GM18519 (cell line): ENCODE results near the gene MC2R.

Experiments used
- ATAC-seq: cut with Tn5 transposase; IDR thresholded peaks from one replicate; pipeline ENCODE4 v1.9.1; 2021; ENCODE audit warnings: mild to moderate bottlenecking, moderate library complexity; ENCODE audit not compliant: unreplicated experiment, low FRiP score

MC2R gene

GRCh38 chr18:13915391-13915790, at the start of gene MC2R:
TSS of gene MC2R (minus strand) at chr18:13915536. CDS start at chr18:13885518, 30,018 bp downstream.
- ATAC-seq = no peak

GRCh38 chr18:13945811-13946210, 30.5 kb upstream of the MC2R start:
- no peak for ATAC-seq

DNA sequence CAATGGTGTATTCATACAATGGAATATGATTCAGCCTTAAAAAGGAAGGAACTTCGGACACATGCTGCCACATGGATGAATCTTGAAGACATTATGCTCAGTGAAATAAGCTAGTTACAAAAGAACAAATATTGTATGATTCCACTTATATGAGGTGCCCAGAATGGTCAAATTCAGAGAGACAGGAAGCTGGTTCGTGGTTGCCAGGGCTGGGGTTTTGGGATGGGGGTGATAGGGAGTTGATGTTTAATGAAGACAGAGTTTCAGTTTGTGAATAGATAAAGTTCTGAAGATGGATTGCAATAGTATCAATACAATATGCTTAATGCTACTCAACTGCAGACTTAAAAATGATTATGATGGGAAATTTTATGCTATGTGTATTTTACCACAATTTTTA, 28.0 kb upstream of the MC2R start:
- ATAC-seq = no peak

DNA sequence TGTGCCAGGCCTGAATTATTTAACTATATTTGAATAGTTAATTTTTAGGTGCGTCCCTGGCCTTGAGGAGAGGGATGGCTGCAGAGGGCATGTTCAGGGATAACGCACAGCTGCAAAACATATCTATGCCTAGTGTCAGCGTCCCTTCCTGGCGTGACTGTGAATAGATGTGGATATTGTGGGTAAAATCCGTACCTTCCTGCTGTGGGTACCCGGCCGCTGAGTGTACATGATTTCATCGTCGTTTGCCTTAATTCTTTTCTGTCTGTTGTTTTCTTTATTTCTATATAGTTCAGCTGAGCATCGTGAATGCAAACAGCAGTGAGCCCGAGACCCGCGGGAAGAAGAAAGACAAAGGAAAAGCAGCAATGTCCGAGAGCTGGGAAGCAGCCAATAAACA, 25.0 kb upstream of the MC2R start:
- ATAC-seq = no peak

DNA sequence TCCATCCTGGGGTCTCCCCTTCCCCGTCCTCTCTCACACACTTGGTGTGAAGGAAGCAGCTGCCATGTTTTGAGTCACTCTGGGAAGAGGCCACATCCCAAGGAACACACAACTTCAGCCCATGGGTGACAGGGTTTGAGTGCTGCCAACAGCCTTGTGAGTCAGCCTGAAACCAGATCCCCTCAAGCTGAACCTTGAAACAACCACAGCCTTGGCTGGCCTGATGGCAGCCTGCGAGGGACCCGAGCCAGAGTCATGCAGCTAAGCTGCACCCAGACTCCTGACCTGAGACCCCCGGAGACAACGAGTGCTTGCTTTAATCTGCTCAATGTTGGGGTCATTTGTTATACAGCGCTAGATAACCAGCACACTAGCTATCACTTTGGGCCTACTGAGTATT, 19.3 kb upstream of the MC2R start:
- ATAC-seq = no peak

DNA sequence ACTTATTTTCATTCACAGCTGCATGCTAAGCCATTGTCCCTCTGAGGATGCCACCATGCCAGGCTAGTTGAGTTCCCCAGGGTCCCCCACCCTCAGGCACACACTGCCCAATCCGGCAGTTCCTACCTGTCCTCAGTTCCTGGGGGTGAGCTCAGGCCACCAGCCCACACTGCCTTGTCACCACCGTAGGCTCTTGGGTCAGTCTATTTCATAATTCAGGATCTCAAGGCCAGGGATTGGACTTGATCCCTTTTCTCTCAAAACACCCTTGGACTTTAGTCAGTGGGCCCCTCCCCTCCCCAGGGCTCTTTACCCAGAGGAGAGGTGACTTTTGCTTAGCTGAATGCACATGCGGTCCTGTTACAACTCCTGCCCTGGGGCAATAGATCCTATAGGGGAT, 18.7 kb upstream of the MC2R start:
- ATAC-seq = no peak

DNA sequence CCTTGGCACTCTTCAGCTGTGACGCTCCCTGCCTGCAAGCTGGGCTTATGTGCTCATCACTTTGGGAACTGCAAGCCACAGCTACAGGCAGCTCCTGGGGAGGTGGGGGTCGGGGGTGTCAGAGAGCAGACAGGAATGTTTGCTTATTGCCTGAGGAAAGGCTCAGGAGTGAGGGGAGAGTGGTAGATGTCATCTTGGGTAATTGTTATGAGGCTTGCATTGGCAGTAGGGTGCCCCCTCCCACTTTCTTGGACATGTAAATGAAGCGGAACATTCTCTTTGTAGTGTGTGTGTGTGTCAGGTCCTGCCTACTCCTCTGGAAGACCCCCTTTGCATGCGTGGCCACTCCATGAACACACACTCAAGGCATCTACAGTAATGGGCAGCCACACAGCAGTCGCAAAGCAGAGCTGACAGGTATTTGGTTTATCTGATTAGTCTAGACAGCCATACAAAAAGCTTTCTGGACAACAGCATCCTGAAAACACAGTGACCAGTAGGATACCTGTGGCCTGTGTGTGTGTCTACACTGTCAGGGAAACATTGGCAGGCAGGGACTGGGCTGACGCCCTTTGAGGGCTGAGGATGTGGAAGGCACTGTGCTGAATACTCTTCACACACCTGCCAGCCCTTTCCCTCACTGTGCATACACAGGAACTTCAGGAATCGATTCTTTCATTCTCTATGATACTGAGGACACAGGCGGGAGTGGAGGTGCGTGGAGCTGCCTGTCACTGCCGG, 17.1 kb upstream of the MC2R start:
- no peak for ATAC-seq

- no peak for ATAC-seq
Observed at GRCh38 chr18:13930964-13931363, 15.6 kb upstream of the MC2R start.

- ATAC-seq = no peak
Observed at GRCh38 chr18:13923221-13923620, 7.9 kb upstream of the MC2R start.

GRCh38 chr18:13918898-13919297, 3.6 kb upstream of the MC2R start:
- ATAC-seq = no peak

DNA sequence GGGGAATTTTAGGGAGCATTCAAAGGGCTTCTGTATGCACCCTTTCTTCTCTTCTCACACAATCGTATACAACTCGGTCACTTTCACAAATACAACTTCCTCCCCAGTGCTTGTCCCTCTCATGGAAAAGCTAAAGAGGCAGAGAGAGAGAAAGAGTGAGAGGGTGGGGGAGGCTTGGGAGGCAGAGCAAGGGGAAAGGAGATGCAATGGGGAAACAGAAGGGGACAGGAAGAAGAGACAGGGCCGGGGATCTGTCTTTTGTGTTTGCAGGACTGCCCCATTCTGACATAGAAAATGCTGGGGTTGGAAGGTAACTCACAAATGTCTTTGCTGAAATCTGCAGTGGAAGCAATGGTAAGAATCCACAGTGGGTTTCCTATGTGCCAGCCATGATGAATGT, 2.1 kb upstream of the MC2R start:
- no peak for ATAC-seq

- no peak for ATAC-seq
Observed at GRCh38 chr18:13916559-13916958, 1.2 kb upstream of the MC2R start.

- ATAC-seq = no peak
Observed at GRCh38 chr18:13915995-13916431, 677 bp upstream of the MC2R start.

GRCh38 chr18:13914756-13915155, 580 bp downstream of the MC2R start:
- no peak for ATAC-seq

DNA sequence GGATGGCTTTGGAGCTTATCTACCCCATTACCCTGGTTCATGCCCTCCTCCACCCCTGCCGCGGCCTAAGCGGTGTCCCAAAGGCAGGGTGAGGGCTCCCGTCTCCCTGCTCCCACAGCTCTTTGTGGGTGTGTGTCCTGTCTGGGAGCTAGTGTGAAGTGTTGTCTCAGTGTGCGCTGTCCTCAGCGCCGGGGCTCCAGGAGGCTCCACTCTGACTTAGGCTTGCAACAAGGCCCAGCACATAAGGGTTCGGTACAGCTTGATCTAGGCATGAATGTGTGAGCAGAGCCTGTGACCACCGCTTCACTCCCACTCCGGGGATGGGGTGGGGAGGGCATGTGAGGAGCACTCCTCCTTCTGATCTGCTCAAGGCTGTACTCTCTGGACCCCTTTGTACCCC, 1.2 kb downstream of the MC2R start:
- ATAC-seq = no peak

DNA sequence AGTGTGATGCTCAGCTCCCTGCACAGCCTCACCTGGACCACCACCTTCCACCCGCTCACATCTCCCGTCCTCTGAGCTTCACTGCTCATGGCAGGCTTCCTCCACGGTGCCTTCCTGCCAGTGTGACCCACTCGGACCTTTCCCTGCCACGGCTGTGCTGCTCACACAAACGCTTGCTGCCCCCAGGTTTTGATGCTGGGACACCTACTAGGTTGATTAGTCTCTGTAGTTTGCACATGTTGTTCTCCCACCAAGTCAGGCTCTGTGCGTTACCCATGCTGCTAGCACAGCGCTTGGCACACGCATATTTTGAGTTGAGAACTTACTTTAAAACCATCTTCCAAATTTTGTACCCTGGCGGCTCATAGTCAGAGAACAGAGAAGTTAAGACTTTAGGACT, 2.1 kb downstream of the MC2R start:
- ATAC-seq = no peak

GRCh38 chr18:13912601-13913000, 2.7 kb downstream of the MC2R start:
- ATAC-seq = no peak

- no peak for ATAC-seq
Observed at GRCh38 chr18:13910986-13911385, 4.3 kb downstream of the MC2R start.

GRCh38 chr18:13910501-13910900, 4.8 kb downstream of the MC2R start:
- no peak for ATAC-seq

GRCh38 chr18:13909141-13909940, 6.0 kb downstream of the MC2R start:
- ATAC-seq = no peak

GRCh38 chr18:13900633-13901032, 14.7 kb downstream of the MC2R start:
- ATAC-seq = no peak

- ATAC-seq = no peak
Observed at GRCh38 chr18:13895505-13896033, 19.8 kb downstream of the MC2R start.
